HEK293 (cell line): ENCODE measurements around the gene TMEM145.

Experiments used
- ATF2 ChIP-seq: fragments of 450-650 bp; formaldehyde crosslinking; IDR thresholded peaks from 2 replicates; pipeline ENCODE4 v1.5.1; 2016; ENCODE audit warnings: missing biosample characterization, missing genetic modification characterization, low read depth
- BCL6B ChIP-seq: fragments of 450-650 bp; formaldehyde crosslinking; IDR thresholded peaks from 2 replicates; pipeline ENCODE4 v1.5.1; 2017; ENCODE audit warnings: missing biosample characterization, missing genetic modification characterization
- ZFP69B ChIP-seq: fragments of 450-650 bp; formaldehyde crosslinking; IDR thresholded peaks from 2 replicates; pipeline ENCODE4 v1.5.1; 2016; ENCODE audit warnings: missing biosample characterization, missing genetic modification characterization
- ZNF274 ChIP-seq, 2 experiments: fragments of 200-500 bp in 1 of 2; fragments of 450-650 bp in 1 of 2; sonication (Bioruptor generic) in 1 of 2; formaldehyde crosslinking in 1 of 2; IDR thresholded peaks; 2 replicates each; pipeline versions ENCODE4 v1.5.1 to v1.6.1; 2014 to 2016; ENCODE audit warnings: borderline replicate concordance in 1 of 2, inconsistent platforms in 1 of 2, low read length in 1 of 2, missing biosample characterization in 1 of 2, missing genetic modification characterization in 1 of 2
- ZNF544 ChIP-seq: fragments of 450-650 bp; formaldehyde crosslinking; IDR thresholded peaks from 2 replicates; pipeline ENCODE4 v1.5.0; 2017; ENCODE audit warnings: missing biosample characterization, missing genetic modification characterization

GRCh38 chr19:42293540-42293939, 19.6 kb upstream of the TMEM145 start:
- TF ChIP-seq BCL6B (no peak), ZNF544 (tag by site-specific recombination) (no peak), ZNF274 (IDR thresholded peaks at IDR 0.05; ENCODE audit: low read length) (no peak), ZNF274 (tag by site-specific recombination; IDR thresholded peaks at IDR 0.05; ENCODE audit: borderline replicate concordance) (no peak), ZFP69B (tag by site-specific recombination) (no peak), ATF2 (tag by site-specific recombination) (no peak)
